Tibial nerve (tissue), 3 donors: ENCODE results near the gene TCF4.

Experiments
- CTCF ChIP-seq, 5 experiments: fragments of 200-600 bp in 3 of 5; fragments of 450-650 bp in 2 of 5; sonication (generic) in 3 of 5; IDR thresholded peaks; one replicate each; pipeline ENCODE4 v1.5.1; 2016 to 2019; ENCODE audit warnings: antibody characterized with exemption in 5 of 5, mild to moderate bottlenecking in 3 of 5, moderate library complexity in 2 of 5
- POLR2A ChIP-seq, 2 donors: fragments of 450-650 bp; IDR thresholded peaks; one replicate each; pipeline ENCODE4 v1.6.1; 2017; ENCODE audit warnings: antibody characterized with exemption in 2 of 2, mild to moderate bottlenecking in 2 of 2, moderate library complexity in 2 of 2

GRCh38 chr18:55246278-55246677 is 341.7 kb downstream of the TCF4 start:
- TF ChIP-seq CTCF (IDR thresholded peaks at IDR 0.05) (no peak), POLR2A (IDR thresholded peaks at IDR 0.05) (no peak)
